Limb (tissue), 2 donors: ENCODE measurements around the gene APH1B.

Source experiments
- DNase-seq, 2 donors: peaks; one replicate each; pipeline ENCODE4 v3.0.0-alpha.2; 2016; ENCODE audit errors: extremely low spot score in 2 of 2

The APH1B gene

GRCh38 chr15:63353261-63353660 is 75.9 kb downstream of the APH1B start:
- no peak for DNase-seq

- DNase-seq, result no peak
Measured at GRCh38 chr15:63353887-63354286, 76.5 kb downstream of the APH1B start.

- no peak for DNase-seq
Measured at GRCh38 chr15:63354821-63355650, 77.6 kb downstream of the APH1B start.

- DNase-seq, result no peak
Measured at GRCh38 chr15:63357061-63357460, 79.7 kb downstream of the APH1B start.

- DNase-seq, result no peak
Measured at GRCh38 chr15:63357731-63358130, 80.3 kb downstream of the APH1B start.

GRCh38 chr15:63358241-63359029 is 81.0 kb downstream of the APH1B start:
- no peak for DNase-seq
